Body of pancreas (tissue), 4 donors: ENCODE data around the gene PRKAR1A. TPM values are rescaled to one million over a fixed set of nuclear protein-coding genes. Genes with fewer than 3 reads are reported as not detected.
A peak's percentile ranks its signal among the peaks of the same experiment; 100 is the strongest.

Experiments
- ATAC-seq: fragments of 150-250 bp; one replicate; pipeline ENCODE4 v1.9.1; 2016
- DNase-seq, 4 donors: peaks; one replicate each; pipeline ENCODE4 v3.0.0-alpha.2; 2019
- H3K27ac ChIP-seq, 4 donors: fragments of 200-600 bp; sonication (generic); 1 replicate in 3 of 4; 2 replicates in 1 of 4; pipeline versions ENCODE4 v1.5.1 to v1.6.1; 2016 to 2019; ENCODE audit warnings: mild to moderate bottlenecking in 1 of 4, mixed read lengths in 1 of 4, moderate library complexity in 1 of 4
- H3K27me3 ChIP-seq, 2 donors: fragments of 200-600 bp; sonication (generic); one replicate each; pipeline ENCODE4 v1.6.0; 2016; ENCODE audit warnings: mild to moderate bottlenecking in 1 of 2
- H3K36me3 ChIP-seq, 2 donors: fragments of 200-600 bp; sonication (generic); replicated peaks in 1 of 2; 2 replicates each; pipeline ENCODE4 v1.5.1; 2016; ENCODE audit warnings: low read depth in 2 of 2; ENCODE audit not compliant: insufficient read depth in 1 of 2
- H3K4me1 ChIP-seq: fragments of 200-600 bp; sonication (generic); one replicate; pipeline ENCODE4 v1.6.0; 2016
- H3K4me3 ChIP-seq, 2 donors: fragments of 200-600 bp; sonication (generic); 1 replicate in 1 of 2; 2 replicates in 1 of 2; pipeline ENCODE4 v1.5.1; 2016 to 2019
- H3K9me3 ChIP-seq, 3 donors: fragments of 200-600 bp; sonication (generic); 1 replicate in 2 of 3; 2 replicates in 1 of 3; pipeline ENCODE4 v1.5.1; 2016
- CTCF ChIP-seq, 7 experiments: fragments of 450-650 bp in 4 of 7; fragments of 200-600 bp in 3 of 7; sonication (generic) in 3 of 7; IDR thresholded peaks; one replicate each; pipeline ENCODE4 v1.5.1; 2016 to 2019; ENCODE audit warnings: antibody characterized with exemption in 7 of 7
- POLR2A ChIP-seq, 3 donors: fragments of 450-650 bp; IDR thresholded peaks; one replicate each; pipeline ENCODE4 v1.6.1; 2016; ENCODE audit warnings: antibody characterized with exemption in 3 of 3, mild to moderate bottlenecking in 2 of 3
- WGBS, 2 donors: methylation state at CpG; one replicate each; pipeline ENCODE4 v1.1.5; 2017; 5-methylcytosine and 5-hydroxymethylcytosine counted together
- intact Hi-C: fragments of 100-400 bp; cut with DNase I; formaldehyde crosslinking; loops from one replicate; pipeline ENCODE4 v1.15.1; 2023
- total RNA-seq, 2 donors: library from RNA; depleted of rRNA; stranded (reverse); fragments of >200 nt; gene quantifications; one replicate each; pipeline ENCODE4 v1.1.0, GENCODE V29; 2016

Gene PRKAR1A
- total RNA-seq, 2 donors from 2014 or later: 71.2 to 80.7 TPM

DNA sequence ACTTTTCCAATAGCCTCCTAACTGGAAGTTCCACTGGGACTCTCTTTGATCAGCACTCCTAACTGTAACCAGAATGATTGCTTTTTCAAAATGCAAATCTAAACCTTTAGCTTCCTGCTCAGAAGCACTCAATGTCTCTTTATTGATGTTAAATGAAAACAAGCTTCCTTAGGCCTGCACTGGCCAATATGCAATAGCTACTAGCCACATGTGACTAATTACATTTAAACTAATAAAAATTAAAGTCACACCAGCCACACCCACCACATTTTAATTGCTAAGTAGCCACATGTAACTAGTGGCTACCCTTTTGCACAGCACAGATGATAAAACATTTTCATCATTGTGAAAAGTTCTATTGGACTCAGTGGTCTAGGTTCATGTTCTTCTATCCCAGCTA is 57.1 kb downstream of the PRKAR1A start:
- no peaks in the 10 kb centered on the region for H3K27me3 ChIP-seq
- H3K27ac ChIP-seq: no peak overlapping the region
- no peak for DNase-seq
- no peak overlapping the region for H3K4me3 ChIP-seq
- no peaks in the 10 kb centered on the region for H3K36me3 ChIP-seq
- no peaks in the 10 kb centered on the region for H3K4me1 ChIP-seq
- intact Hi-C loops: no loop called here
- H3K9me3 ChIP-seq: no peaks in the 10 kb centered on the region
- TF ChIP-seq POLR2A (IDR thresholded peaks at IDR 0.05): no peak
- TF ChIP-seq CTCF (IDR thresholded peaks at IDR 0.05): no peak
- ATAC-seq: no peak

DNA sequence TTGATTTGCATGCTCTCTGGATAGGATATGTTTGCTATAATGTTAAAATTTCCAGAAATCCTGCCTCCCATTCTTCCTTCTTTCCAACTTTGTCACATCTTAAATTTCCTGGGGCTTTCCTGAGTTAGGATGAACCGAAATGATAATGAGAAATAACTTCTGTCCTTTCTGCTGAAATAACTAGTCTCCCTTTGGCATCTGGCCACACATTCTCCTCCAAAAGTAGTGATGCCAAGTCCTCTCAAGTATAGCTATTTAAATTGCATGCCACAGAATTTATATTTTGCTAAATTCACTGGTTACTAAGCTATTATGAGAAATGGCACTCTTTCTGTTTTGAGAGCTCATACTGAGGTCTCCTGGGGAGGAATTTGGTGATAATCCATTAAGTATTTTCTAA is 58.3 kb downstream of the PRKAR1A start:
- intact Hi-C loops: no loop called here
- TF ChIP-seq CTCF (IDR thresholded peaks at IDR 0.05): no peak
- TF ChIP-seq POLR2A (IDR thresholded peaks at IDR 0.05): no peak
- DNase-seq (no peak), ATAC-seq (no peak)
- Histone ChIP-seq H3K27ac (no peak overlapping the region), H3K4me3 (no peak overlapping the region), H3K9me3 (no peaks in the 10 kb centered on the region), H3K4me1 (no peaks in the 10 kb centered on the region), H3K36me3 (no peaks in the 10 kb centered on the region), H3K27me3 (no peaks in the 10 kb centered on the region)
- 65 to 71% methylated on average over 1 of the region's 1 CpG for WGBS, 2 donors

- intact Hi-C loops: no loop called here
- Histone ChIP-seq H3K36me3 (no peaks in the 10 kb centered on the region), H3K4me3 (no peak overlapping the region), H3K27ac (no peak overlapping the region), H3K27me3 (no peaks in the 10 kb centered on the region), H3K4me1 (no peaks in the 10 kb centered on the region), H3K9me3 (no peaks in the 10 kb centered on the region)
- no peak for TF ChIP-seq CTCF (IDR thresholded peaks at IDR 0.05)
- no peak for TF ChIP-seq POLR2A (IDR thresholded peaks at IDR 0.05)
- ATAC-seq (no peak), DNase-seq (peak in 1 of 4 donors; percentile 25)
- WGBS, 2 donors: 81 to 90% methylated on average over 6 of the region's 6 CpGs
These were observed 60.1 kb downstream of the PRKAR1A start for GRCh38 chr17:68572138-68572842.

DNA sequence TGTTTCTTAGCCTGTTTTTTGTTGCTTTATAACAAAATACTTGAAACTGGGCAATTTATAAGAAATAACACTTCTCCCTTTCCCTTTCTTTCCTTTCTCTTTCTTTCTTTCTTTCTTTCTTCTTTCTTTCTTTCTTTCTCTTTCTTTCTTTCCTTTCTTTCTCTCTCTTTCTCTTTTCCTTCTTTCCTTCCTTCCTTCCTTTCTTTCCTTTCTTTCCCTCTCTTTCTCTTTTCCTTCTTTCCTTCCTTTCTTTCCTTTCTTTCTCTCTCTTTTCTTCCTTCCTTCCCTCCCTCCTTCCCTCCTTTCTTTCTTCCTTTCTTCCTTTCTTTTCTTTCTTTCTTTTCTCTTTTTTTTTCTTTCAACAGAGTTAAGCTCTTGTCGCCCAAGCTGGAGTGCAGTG is 61.1 kb downstream of the PRKAR1A start:
- TF ChIP-seq POLR2A (IDR thresholded peaks at IDR 0.05) (no peak), CTCF (IDR thresholded peaks at IDR 0.05) (no peak)
- no peaks in the 10 kb centered on the region for H3K4me1 ChIP-seq
- DNase-seq (no peak), ATAC-seq (no peak)
- intact Hi-C loops: no loop called here
- H3K4me3 ChIP-seq: no peak overlapping the region
- no peak overlapping the region for H3K27ac ChIP-seq
- 89 to 100% methylated on average over 1 of the region's 1 CpG for WGBS, 2 donors
- no peaks in the 10 kb centered on the region for H3K36me3 ChIP-seq
- no peaks in the 10 kb centered on the region for H3K27me3 ChIP-seq
- no peaks in the 10 kb centered on the region for H3K9me3 ChIP-seq

DNA sequence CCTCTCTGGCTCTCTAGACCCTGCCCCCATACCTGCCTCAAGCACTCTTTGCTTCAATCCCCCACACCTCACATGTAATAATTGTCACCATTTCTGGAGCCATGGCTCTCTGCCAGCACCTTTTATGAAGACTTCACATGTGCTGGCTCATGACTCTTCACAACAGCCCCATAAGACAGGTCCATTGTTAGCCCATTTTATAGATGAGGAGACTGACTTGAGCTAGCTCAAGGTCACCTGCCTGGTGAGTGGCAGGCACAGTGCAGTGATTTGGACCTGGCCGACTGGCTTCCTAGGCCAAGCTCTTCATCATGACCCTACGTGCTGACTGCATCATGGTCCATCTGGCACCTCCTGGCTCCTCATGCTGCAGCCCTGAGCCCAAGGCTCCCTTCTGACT is 63.9 kb downstream of the PRKAR1A start:
- Histone ChIP-seq H3K9me3 (no peaks in the 10 kb centered on the region), H3K27ac (no peak overlapping the region), H3K27me3 (no peaks in the 10 kb centered on the region), H3K4me1 (no peaks in the 10 kb centered on the region), H3K4me3 (no peak overlapping the region), H3K36me3 (no peaks in the 10 kb centered on the region)
- DNase-seq (no peak), ATAC-seq (no peak)
- TF ChIP-seq POLR2A (IDR thresholded peaks at IDR 0.05) (no peak), CTCF (IDR thresholded peaks at IDR 0.05) (no peak)
- 86 to 100% methylated on average over 1 to 2 of the region's 2 CpGs for WGBS, 2 donors
- intact Hi-C loops: no loop called here
